GM04503 (cell line): ENCODE results near the gene POLR3GL.

Source experiments
- DNase-seq: peaks from one replicate; pipeline ENCODE4 v3.0.0-alpha.2; 2012; ENCODE audit warnings: low read depth

POLR3GL gene

GRCh38 chr1:145951526-145951925, 13.0 kb upstream of the POLR3GL start:
- DNase-seq: no peak

- DNase-seq: no peak
Observed at GRCh38 chr1:145952903-145953302, 11.6 kb upstream of the POLR3GL start.

- no peak for DNase-seq
Observed at GRCh38 chr1:145953861-145954260, 10.6 kb upstream of the POLR3GL start.

- DNase-seq: no peak
Observed at GRCh38 chr1:145955436-145955835, 9.1 kb upstream of the POLR3GL start.

- no peak for DNase-seq
Observed at GRCh38 chr1:145956361-145956760, 8.1 kb upstream of the POLR3GL start.

GRCh38 chr1:145956781-145957442, 7.6 kb upstream of the POLR3GL start:
- DNase-seq: no peak

GRCh38 chr1:145957443-145958319, 6.8 kb upstream of the POLR3GL start, which contains the start of gene LIX1L:
Gene LIX1L, minus strand, starts transcription at chr1:145958017. Its CDS starts 90 bp downstream, at chr1:145957927.
- peak; percentile 87 for DNase-seq

GRCh38 chr1:145958734-145959133, 5.8 kb upstream of the POLR3GL start:
- no peak for DNase-seq

GRCh38 chr1:145959333-145959732, 5.2 kb upstream of the POLR3GL start:
- DNase-seq: no peak

GRCh38 chr1:145959957-145960467, 4.5 kb upstream of the POLR3GL start:
- no peak for DNase-seq

- DNase-seq: no peak
Observed at GRCh38 chr1:145960468-145961108, 3.9 kb upstream of the POLR3GL start.

- DNase-seq: no peak
Observed at GRCh38 chr1:145961109-145961424, 3.4 kb upstream of the POLR3GL start.

- no peak for DNase-seq
Observed at GRCh38 chr1:145961425-145962156, 2.9 kb upstream of the POLR3GL start.

GRCh38 chr1:145962157-145963102, 2.1 kb upstream of the POLR3GL start:
- no peak for DNase-seq

- no peak for DNase-seq
Observed at GRCh38 chr1:145963265-145964019, 1.0 kb upstream of the POLR3GL start.

- no peak for DNase-seq
Observed at GRCh38 chr1:145965119-145965744, 742 bp downstream of the POLR3GL start.

GRCh38 chr1:145967288-145967687, 2.8 kb downstream of the POLR3GL start:
- DNase-seq: no peak

- DNase-seq: no peak
Observed at GRCh38 chr1:145972580-145972979, 8.1 kb downstream of the POLR3GL start.

GRCh38 chr1:145974721-145975120, 10.2 kb downstream of the POLR3GL start:
- DNase-seq: no peak

- no peak for DNase-seq
Observed at GRCh38 chr1:145975216-145975615, 10.7 kb downstream of the POLR3GL start.
